DMS 273 (cell line): ENCODE measurements around the gene MAN1B1.
A peak's percentile ranks its signal among the peaks of the same experiment; 100 is the strongest.
"Not testable (repeated sequence)": the region's sequence is repeated elsewhere in the genome, so short reads cannot be mapped to it uniquely, and the experiment has no call there.

Experiments
- DNase-seq: peaks from one replicate; lab custom pipeline; 2025; ENCODE audit not compliant: unreplicated experiment; lab: John Stamatoyannopoulos, UW

The MAN1B1 gene

DNA sequence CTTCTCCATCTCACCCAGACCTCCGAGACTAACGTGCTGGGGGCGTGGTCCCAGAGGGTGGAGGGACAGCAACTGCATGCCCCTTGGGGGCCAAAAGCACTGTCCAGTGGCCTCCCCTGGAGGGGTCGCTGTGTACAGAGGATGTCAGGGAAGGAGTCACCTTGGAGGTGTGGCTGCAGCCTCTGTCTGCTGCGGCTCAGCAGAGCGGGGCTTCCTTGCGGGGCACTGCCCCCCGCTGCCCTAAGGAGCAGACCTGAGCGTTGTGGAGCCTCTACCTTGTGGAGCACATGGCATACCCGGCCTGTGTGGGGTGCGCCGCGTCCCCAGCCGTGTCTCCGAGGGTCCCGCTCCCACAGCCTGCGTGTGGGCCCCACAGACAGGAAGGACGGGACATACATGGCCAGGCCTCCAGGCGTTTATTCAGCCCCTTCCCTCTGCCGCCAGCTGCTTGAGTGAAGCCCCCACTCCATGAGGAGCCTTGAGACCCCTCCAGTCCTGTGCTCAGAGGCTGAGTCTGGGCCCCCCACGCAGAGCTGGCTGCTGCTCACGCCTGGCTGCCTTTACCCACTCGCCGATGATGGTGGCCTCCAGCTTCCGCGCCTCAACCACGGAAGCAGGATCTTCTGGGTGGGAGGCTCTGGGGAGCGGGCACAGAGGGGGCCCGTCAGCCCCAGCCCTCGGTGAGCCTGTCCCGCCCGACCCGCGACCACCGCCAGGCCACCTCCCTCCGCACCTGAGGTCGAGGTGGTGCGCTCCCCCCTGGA is 23.5 kb downstream of the MAN1B1 start:
- no peak for DNase-seq

DNA sequence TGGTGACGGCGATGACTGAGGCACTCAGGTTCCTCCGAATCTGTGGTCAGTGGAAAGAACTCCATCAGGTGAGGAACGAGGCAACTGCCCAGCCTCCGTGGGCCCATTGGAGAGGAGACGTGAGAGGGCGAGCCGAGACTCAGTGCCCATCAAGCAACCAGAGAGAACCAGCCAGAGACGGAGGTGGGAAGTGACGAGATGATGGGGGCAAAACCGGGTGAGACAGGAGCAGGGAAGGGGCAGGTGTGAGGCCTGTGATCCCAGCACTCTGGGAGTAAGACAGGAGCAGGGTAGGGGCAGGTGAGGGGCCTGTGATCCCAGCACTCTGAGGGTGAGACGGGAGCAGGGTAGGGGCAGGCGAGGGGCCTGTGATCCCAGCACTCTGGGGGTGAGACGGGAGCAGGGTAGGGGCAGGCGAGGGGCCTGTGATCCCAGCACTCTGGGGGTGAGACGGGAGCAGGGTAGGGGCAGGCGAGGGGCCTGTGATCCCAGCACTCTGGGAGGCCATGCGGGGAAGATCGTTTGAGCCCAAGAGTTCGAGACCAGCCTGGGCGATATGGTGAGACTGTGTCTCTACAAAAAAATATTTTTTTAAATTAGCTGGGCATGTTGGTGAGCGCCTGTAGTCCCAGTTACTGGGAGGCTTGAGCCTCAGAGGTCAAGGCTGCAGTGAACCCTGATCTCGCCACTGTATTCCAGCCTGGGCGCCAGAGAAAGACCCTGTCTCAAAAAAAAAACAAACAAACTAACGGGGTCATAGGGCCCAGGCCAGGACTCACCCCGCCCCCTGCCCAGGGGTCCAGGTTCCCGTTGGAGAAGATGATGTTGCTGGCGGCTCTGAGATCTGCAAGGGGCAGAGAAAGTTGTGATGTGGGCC is 24.4 kb downstream of the MAN1B1 start:
- no peak for DNase-seq

DNA sequence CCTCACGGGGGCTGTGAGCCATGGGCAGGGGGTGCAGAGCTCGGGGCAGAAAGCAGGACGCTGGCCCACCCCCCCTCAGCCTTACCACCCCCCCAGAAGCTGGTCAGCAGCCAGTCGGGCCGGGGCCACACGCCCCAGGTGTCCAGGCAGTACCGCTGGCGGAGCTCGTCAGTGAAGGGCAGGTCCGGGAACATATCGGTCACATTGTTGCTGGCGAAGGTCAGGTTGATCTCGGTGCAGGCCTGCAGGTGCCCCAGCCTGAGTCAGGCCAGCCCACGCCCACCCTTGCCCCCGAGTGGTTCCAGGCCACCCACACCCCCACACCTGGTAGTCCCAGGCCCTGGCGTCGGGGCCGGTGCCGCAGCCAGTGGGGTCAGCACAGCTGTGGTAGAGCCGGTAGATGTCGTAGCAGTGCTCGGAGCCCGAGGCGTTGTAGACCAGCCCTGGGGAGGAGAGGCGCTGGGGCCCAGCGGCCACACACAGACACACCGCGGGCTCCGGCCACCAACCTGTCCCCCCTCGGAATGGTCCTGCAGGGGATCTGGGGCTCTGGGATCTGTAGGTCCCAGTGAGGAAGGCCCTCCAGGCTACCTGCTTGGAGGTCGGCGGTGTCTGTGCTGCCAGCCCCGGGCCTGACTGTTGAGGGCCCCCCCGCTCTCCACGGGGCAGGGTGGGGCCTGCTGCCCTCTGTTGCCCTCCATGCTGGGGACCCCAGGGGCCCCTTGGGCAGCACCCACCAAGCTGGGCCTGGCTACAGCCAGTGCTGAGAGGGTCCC is 25.2 kb downstream of the MAN1B1 start:
- DNase-seq = no peak

DNA sequence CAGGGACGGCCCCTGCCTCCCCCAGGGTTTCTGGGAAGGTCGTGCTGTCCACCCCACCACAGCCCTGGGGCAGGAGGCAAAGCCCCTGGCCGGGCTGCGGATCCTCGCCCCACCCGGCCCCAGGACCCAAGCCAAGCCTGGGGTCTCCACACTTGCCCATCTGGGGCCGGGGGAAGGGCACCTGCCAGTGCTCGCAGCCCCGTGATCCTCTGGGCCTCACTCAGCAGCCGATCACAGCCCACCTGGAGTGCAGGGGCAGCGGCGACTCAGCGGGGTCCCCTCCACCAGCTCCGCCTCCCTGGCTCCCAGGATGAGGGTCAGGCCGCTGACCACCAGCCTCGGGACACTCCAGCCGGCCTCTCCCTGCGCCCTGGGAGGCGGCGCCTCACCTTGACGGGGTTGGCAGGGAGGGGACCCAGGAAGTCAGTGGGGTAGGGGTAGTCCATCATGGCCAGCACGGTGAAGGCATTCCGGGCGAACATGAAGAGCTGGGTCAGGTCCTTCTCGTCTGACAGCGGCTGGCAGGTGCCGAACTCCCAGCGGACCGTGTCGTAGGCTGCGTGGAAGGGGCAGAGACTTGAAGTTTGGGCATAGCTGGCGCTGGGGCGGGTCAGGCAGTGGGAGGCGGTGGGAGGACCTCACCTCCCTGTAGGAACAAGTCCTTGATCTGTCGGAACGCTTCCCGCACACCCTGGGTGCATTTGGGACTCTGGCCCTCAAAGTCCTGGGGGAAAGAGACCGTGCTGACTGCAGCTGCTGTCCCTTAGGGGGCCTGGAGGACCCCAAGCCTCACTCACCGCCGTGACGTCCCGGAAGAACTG is 26.0 kb downstream of the MAN1B1 start:
- no peak for DNase-seq

DNA sequence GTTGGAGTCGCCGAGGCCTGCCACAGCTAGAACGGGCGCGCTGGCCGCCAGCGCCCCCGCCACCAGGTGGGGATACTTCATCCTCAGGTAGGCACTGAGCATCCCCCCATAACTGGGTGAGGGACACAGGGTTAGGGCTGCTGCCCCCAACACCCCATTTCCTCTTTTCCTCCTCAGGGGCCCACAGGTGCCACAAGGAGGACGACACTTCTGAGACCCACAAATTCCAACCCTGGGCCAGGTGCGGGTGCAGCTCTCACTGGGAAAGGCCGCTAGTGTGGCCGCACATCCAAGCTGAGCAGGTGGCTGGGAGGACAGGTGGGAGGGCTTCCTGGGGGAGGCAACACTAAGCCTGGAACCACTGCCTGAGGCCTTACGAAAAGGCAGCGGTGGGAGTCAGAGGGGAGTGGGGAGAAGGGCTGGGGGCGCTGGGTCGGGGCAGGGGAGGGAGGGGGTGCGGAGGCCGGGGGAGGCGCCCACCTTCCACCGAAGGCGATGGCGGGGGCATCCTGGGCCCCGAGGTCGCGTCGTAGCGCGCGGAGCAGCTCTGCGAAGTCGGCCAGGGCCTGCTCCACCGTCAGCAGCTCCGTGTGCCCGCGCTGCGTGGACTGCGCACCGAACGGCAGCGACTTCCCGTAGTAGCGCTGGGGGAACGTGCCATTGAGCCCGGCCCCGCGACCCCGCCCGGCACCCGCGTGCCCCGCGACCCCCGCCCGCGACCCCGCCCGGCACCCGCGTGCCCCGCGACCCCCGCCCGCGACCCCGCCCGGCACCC is 26.8 kb downstream of the MAN1B1 start:
- no peak for DNase-seq

DNA sequence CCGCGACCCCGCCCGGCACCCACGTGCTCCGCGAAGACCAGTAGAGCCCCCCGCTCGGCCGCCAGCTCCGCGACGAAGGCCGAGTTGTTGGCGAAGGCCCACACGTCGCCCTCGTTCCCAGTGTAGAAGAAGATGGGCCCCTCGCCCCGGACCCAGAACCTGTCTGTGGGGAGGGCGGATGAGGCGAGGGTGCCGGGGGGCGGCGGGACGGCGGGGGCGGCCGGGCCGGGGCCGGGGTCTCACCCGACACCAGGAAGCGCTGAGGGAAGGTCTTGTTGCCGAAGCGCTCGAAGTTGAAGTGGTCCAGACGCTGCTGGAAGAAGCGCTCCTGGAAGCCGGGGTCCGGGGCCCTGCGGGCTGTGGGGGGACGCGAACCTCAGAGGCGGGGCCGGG is 27.4 kb downstream of the MAN1B1 start:
- DNase-seq = no peak

DNA sequence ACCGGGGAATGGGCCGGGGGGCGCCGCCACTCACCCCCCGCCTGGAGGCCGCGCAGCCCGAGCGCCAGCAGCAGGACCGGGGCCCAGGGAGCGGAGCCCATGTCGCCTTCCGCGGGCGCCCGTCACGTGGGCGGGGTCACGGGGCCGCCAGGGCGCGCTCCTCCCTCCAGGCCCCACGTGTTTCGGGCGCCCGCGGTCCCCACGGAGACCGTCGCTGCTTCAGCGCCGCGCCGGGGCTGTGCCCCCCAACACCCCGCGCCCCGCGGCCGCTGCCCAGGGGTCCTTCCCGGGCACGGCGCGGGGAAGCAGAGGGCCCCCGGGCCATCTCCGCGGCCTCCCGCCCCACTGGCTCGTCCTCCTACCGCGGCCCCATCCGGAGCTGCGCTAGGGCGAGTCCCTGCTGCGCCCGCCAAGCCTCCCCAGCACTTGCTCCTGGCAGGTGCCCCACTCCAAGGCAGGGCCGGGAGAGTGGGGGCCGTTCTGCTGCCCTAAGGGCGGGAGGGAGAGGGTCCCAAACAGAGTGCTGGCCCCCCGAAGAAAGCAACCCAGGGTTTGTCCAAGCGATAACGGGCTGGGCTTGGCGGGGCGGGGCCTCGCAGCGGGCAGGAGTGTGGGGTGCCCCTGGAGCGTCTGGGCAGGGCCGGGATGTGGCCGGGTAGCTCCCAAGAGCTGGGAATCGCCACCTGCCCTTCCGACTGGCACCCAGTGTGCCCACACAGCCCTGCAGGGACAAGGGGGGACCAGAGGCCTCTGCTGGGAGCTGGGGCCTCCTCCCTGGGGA is 28.0 kb downstream of the MAN1B1 start, which contains the start of gene DPP7:
DPP7 (minus strand) TSS at position 121 of the 781 bp plus-strand sequence; CDS start at position 101, 20 bp downstream.
- peak; percentile 76 for DNase-seq

DNA sequence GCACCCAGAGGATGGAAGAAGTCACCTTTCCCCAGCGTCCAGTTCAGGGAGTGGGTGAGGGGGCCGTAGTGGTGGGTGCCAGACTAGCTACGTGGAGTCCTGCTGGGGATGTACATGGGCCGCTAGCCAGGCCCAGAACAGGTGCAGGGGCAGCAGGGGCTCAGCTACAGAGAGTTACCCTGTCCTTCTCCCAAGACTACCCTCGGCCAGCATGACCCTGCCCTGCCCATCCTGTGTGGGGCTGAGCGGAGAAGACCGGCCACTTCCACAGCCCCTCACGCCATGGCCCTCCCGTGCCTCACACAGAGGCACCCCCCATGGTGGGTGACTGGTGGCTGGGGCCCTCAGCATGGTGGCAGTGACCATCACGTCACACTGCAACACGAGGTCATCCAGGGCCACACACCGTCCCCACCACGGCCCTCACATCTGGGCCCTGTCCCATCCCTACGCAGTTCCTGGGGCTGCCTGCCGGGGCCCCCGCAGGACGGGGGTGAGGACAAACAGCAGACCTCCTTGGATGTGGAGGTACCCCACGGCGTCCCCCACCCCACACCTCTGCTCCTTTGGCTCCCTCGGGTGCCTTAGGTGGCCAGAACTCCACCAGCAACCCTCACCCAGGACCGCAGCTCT is 28.7 kb downstream of the MAN1B1 start:
- no peak for DNase-seq

DNA sequence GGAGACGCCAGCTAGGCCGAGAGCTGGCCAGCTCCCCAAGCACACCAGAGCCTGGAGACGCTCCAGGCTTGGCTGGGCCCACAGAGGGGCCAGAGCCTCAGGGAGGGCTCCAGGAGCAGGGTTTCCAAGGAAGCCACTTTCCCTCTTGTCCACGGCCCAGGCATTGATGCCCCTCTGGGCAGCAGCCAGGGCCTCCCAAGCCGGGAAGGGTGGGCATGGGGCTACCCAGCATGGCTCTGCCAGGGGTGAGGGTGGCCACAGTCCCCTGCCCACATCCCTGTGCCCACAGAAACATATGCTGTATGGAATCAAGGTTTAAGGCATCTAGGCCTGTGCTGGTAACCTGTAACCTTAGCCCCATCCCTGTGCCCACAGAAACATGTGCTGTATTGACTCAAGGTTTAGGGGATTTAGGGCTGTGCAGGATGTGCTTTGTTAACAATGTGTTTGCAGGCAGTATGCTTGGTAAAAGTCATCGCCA is 29.3 kb downstream of the MAN1B1 start:
- no peak for DNase-seq

DNA sequence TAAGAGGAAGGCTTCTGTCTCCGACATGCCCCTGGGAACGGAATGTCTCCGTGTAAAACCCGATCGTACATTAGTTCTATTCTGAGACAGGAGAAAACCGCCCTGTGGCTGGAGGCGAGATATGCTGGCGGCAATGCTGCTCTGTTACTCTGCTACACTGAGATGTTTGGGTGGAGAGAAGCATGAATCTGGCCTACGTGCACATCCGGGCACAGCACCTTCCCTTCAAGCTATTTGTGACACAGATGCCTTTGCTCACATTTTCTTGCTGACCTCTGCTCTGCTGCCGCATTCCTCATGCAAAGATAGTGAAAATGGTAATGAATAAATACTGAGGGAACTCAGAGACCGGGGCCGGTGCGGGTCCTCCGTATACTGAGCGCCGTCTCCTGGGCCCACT is 29.9 kb downstream of the MAN1B1 start:
- DNase-seq = no peak

DNA sequence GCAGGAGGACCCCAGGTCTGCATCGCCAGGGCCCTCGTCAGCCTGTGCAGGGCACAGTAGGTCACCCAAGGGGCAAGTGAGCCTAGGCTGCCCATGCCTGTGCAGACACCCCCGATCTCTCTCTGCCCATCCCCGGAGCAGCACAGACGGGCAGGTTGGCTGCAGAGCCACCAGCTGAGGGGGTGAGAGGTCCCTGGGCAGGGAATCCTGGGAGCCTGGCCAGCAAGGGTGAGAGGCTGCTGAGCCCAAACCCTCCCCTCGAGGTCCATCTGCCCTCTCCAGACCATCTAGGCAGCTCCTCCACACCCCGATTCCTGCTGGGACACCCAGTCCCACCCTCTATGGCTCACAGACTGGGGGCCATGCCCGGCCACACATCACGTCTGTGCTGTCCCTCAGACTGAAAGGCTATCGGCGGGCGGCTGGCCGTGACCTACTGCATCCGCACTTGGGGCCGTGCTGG is 30.5 kb downstream of the MAN1B1 start:
- DNase-seq = no peak

DNA sequence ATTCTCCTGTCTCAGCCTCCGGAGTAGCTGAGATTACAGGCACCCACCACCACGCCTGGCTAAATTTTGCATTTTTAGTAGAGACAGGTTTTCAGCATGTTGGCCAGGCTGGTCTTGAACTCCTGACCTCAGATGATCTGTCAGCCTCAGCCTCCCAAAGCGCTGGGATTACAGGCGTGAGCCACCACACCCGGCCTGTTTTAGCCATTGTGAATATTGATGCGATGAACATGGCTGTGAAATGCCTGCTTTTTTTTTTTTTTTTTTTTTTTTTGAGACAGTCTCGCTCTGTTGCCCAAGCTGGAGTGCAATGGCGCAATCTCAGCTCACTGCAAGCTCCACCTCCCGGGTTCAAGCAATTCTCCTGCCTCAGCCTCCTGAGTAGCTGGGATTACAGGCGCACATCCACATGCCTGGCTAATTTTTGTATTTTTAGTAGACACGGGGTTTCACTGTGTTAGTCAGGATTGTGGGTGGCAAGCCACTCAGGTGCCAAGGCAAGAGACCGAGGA is 31.4 kb downstream of the MAN1B1 start:
- DNase-seq = not testable (repeated sequence)

DNA sequence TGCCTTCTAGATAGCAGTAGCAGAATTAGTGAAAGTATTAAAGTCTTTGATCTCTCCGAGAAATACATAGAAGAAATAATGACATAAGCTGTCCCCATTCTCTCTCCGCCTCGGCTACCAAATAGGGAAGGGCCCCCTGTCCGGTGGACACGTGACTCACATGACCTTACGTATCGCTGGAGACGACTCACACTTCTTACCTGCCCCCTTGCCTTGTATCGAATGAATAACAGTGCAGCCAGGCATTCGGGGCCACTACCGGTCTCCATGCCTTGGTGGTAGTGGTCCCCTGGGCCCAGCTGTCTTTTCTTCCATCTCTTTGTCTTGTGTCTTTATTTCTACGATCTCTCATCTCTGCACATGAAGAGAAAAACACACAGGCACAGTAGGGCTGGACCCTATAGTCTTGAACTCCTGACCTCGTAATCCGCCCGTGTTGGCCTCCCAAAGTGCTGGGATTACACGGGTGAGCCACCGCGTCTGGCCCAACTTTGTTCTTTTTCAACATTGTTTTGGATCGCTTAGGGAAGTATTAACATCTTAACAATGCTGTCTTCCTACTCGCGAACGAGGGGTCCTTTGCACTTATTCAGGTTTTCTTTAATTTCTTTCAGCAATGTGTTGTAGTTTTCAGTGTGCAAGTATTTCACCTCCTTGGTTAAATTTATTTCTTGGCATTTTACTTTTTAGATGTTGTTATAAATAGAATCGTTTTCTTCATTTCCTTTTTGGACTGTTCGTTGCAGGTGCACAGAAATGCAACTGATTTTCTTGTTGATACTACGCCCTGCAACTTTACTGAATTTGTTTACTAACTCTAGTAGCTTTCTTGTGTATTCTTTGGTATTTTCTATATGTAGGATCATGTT is 35.4 kb downstream of the MAN1B1 start:
- not testable (repeated sequence) for DNase-seq

DNA sequence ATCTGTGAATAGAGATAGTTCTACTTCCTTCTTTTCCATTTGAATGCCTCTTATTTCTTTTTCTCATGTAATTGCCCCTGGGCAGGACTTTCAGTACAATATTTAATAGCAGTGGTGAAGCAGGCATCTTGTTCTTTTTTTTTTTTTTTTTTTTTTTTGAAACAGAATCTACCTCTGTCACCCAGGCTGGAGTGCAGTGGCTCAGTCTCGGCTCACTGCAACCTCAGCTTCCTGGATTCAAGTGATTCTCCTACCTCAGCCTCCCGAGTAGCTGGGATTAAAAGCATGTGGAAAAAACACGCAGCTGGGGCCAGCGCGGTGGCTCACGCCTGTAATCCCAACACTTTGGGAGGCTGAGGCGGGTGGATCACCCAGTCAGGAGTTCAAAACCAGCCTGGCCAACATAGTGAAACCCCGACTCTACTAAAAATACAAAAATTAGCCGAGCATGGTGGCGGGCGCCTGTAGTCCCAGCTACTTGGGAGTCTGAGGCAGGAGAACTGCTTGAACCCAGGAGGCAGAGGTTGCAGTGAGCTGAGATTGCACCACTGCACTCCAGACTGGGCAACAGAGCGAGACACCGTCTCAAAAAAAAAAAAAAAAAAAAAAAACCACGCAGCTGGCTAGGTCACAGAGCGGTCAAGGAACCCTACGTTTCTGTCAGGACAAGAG is 36.1 kb downstream of the MAN1B1 start:
- DNase-seq = not testable (repeated sequence)

DNA sequence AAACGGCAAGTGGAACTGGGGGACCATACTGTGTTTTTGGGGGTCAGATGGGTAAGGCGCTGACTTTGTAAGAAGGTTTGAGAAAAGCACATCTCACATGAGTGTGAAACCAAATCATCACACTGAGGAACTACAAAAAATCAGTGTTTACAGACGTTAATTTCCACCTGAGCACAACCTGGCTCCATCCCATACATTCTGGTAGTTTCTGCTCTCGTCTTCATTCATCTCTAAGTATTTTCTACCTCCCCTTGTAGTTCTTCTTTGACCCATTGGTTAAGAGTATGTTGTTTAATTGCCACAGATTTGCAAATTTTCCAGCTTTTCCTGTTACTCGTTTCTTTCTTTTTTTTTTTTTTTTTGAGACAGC is 36.7 kb downstream of the MAN1B1 start:
- DNase-seq = no peak

DNA sequence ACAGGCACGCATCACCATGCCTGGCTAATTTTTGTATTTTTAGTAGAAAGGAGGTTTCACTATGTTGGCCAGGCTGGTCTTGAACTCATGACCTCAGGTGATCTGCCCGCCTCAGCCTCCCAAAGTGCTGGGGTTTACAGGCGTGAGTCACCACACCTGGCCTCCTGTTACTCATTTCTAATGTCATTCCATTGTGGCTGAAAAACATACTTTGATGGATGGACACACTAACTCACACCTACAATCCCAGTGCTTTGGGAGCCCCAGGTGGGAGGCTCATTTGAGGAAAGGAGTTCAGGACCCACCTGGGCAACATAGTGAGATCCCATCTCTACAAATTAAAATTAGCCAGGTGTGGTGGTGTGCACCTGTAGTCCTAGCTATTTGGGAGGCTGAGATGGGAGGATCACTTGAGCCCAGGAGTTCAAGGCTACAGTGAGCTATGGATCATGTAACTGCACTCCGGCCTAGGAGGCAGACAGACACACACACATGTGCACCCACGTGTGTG is 37.2 kb downstream of the MAN1B1 start:
- not testable (repeated sequence) for DNase-seq
